Right lobe of liver (tissue), 6 donors: ENCODE data around the gene PROSER1. TPM values are rescaled to one million over a fixed set of nuclear protein-coding genes. Genes with fewer than 3 reads are reported as not detected.

Experiments used
- ATAC-seq, 4 donors: fragments of 200-7000 bp; cut with Tn5 transposase; one replicate each; pipeline ENCODE4 v1.9.1; 2020; ENCODE audit warnings: mild to moderate bottlenecking in 4 of 4, moderate library complexity in 4 of 4
- DNase-seq, 3 donors: peaks; one replicate each; pipeline ENCODE4 v3.0.0-alpha.2; 2020
- H3K27ac ChIP-seq, 3 donors: fragments of 200-600 bp; one replicate each; pipeline ENCODE4 v1.8.0; 2022
- H3K27me3 ChIP-seq, 2 donors: fragments of 200-600 bp; one replicate each; pipeline ENCODE4 v1.8.0; 2022
- H3K36me3 ChIP-seq, 4 donors: fragments of 200-600 bp; sonication (generic) in 1 of 4; one replicate each; pipeline versions ENCODE4 v1.5.1 to v1.8.0; 2017 to 2022; ENCODE audit warnings: control low read depth in 1 of 4
- H3K4me1 ChIP-seq, 4 donors: fragments of 200-600 bp; sonication (generic) in 1 of 4; one replicate each; pipeline versions ENCODE4 v1.5.1 to v1.8.0; 2017 to 2022; ENCODE audit warnings: control low read depth in 1 of 4
- H3K4me3 ChIP-seq, 3 donors: fragments of 200-600 bp; one replicate each; pipeline ENCODE4 v1.8.0; 2022
- H3K9me3 ChIP-seq, 4 donors: fragments of 200-600 bp; sonication (generic) in 1 of 4; one replicate each; pipeline versions ENCODE4 v1.5.1 to v1.8.0; 2017 to 2022; ENCODE audit warnings: control low read depth in 1 of 4
- CTCF ChIP-seq, 4 donors: fragments of 200-600 bp in 3 of 4; fragments of 450-650 bp in 1 of 4; IDR thresholded peaks; one replicate each; pipeline versions ENCODE4 v1.5.1 to v1.8.0; 2016 to 2022; ENCODE audit warnings: antibody characterized with exemption in 4 of 4, mild to moderate bottlenecking in 2 of 4
- POLR2A ChIP-seq: fragments of 450-650 bp; IDR thresholded peaks from one replicate; pipeline ENCODE4 v1.6.1; 2017; ENCODE audit warnings: antibody characterized with exemption, mild to moderate bottlenecking
- WGBS: methylation state at CpG from one replicate; pipeline ENCODE4 v1.1.6; 2018; ENCODE audit warnings: low coverage, low lambda C conversion rate; ENCODE audit not compliant: insufficient coverage; ENCODE audit errors: missing lambda C conversion rate; 5-methylcytosine and 5-hydroxymethylcytosine counted together
- intact Hi-C, 2 donors: fragments of 100-400 bp; cut with DNase I; formaldehyde crosslinking; loops; one replicate each; pipeline versions ENCODE4 v1.11.2 to v1.14.1; 2022
- total RNA-seq, 6 experiments: library from RNA; depleted of rRNA in 2 of 6; stranded (reverse); fragments of >200 nt in 2 of 6; fragmentation: NEBNext Ultra II Directional in 3 of 6; extraction: Animal tissue kit (Norgen Biotek cat#: 25700) in 3 of 6; gene quantifications; one replicate each; pipeline versions ENCODE4 v1.1.0 to v1.2.4, GENCODE V29; 2016 to 2023
- donor health status: DM: no; HTN: yes; CAD: no.
- donor health status: DM: no; HTN: no; CAD: no.
- donor health status: DM: no; HTN: no; CAD: no.
- donor health status: DM: no; HTN: yes; CAD: no.
- donor health status: DM: no; HTN: yes; CAD: no.

PROSER1 gene
- total RNA-seq, 6 experiments from 2014 or later = 8.6 to 11.2 (median 9.9) TPM

GRCh38 chr13:38965281-38965680 lies 72.6 kb downstream of the PROSER1 start:
- 61% methylated on average over 4 of the region's 4 CpGs for WGBS
- DNase-seq = no peak

GRCh38 chr13:38960175-38960574 lies 77.7 kb downstream of the PROSER1 start:
- no peak for TF ChIP-seq POLR2A
- H3K9me3 ChIP-seq = no peaks in the 10 kb centered on the region
- DNase-seq = no peak
- no peaks in the 10 kb centered on the region for H3K4me1 ChIP-seq
- H3K27ac ChIP-seq = no peak overlapping the region
- no peaks in the 10 kb centered on the region for H3K27me3 ChIP-seq
- intact Hi-C loops = no loop called here
- H3K4me3 ChIP-seq = no peak overlapping the region
- H3K36me3 ChIP-seq = no peaks in the 10 kb centered on the region
- ATAC-seq = no peak

More at GRCh38 chr13:38965281-38965680, 72.6 kb downstream of the PROSER1 start:
- intact Hi-C loops = no loop called here
- H3K36me3 ChIP-seq = no peaks in the 10 kb centered on the region
- no peak for TF ChIP-seq POLR2A
- no peak for TF ChIP-seq CTCF (IDR thresholded peaks at IDR 0.05)
- no peaks in the 10 kb centered on the region for H3K27me3 ChIP-seq
- H3K9me3 ChIP-seq = no peaks in the 10 kb centered on the region
- no peak overlapping the region for H3K27ac ChIP-seq
- H3K4me1 ChIP-seq = no peaks in the 10 kb centered on the region
- ATAC-seq = no peak
- H3K4me3 ChIP-seq = no peak overlapping the region

Other genes starting within 250 kb of the PROSER1 start
- gene STOML3, start 47.3 kb downstream of the PROSER1 start, total RNA-seq = not detected
- 10 to 100 TPM; 11.2 to 20.9 (median 15.7) TPM for gene NHLRC3, start 367 bp upstream of the PROSER1 start, total RNA-seq